H1 (cell line): ENCODE data around the gene C17orf114.

ENCODE experiments used
- ASH2L ChIP-seq: fragments of 200-600, 300-600 bp; sonication (generic); IDR thresholded peaks from one replicate; pipeline ENCODE4 v1.7.1; 2017; ENCODE audit warnings: low read length
- CTCF ChIP-seq, 3 experiments: IDR thresholded peaks; 1 replicate in 2 of 3; 2 replicates in 1 of 3; pipeline versions ENCODE4 v1.5.1 to v1.6.1; 2011; ENCODE audit warnings: low read length in 3 of 3, mild to moderate bottlenecking in 3 of 3, inconsistent platforms in 2 of 3, low read depth in 1 of 3, moderate library complexity in 1 of 3; ENCODE audit not compliant: insufficient read depth in 1 of 3; ENCODE audit errors: control extremely low read depth in 1 of 3
- KDM5A ChIP-seq: fragments of 200-600 bp; IDR thresholded peaks from 2 replicates; pipeline ENCODE4 v1.7.1; 2012; ENCODE audit warnings: mild to moderate bottlenecking, low read length, inconsistent platforms, mixed read lengths
- PHF8 ChIP-seq: fragments of 200-600 bp; sonication (generic); conservative IDR thresholded peaks from 2 replicates; pipeline ENCODE4 v1.7.1; 2012; ENCODE audit warnings: low read depth, mild to moderate bottlenecking, inconsistent platforms, low read length, moderate library complexity
- SP2 ChIP-seq: IDR thresholded peaks from 2 replicates; pipeline ENCODE4 v1.6.1; 2012; ENCODE audit warnings: mild to moderate bottlenecking, low read length, inconsistent platforms

C17orf114 gene

GRCh38 chr17:4789951-4790704, 12.0 kb downstream of the C17orf114 start (continued):
- no peak for TF ChIP-seq SP2
- peak; percentile 41; the same call in 1 of the 2 replicates for TF ChIP-seq PHF8
- peak; percentile 51 for TF ChIP-seq ASH2L
- TF ChIP-seq KDM5A: no peak
- TF ChIP-seq CTCF (IDR thresholded peaks at IDR 0.05; ENCODE audit: control extremely low read depth in 1 of 3, insufficient read depth in 1 of 3, low read depth in 1 of 3, low read length in 3 of 3): peak; percentile 57 to 75 (median 73)
